SW480 (cell line): ENCODE results near the gene NXPH2.

Experiments
- DNase-seq: peaks from one replicate; pipeline ENCODE4 v3.0.0-alpha.2; 2016; ENCODE audit warnings: low spot score

NXPH2 gene

GRCh38 chr2:138711812-138712211 is 68.4 kb downstream of the NXPH2 start:
- no peak for DNase-seq

GRCh38 chr2:138708682-138709241 is 71.4 kb downstream of the NXPH2 start:
- no peak for DNase-seq

GRCh38 chr2:138707392-138708074 is 72.7 kb downstream of the NXPH2 start:
- DNase-seq = no peak

GRCh38 chr2:138703242-138703641 is 76.9 kb downstream of the NXPH2 start:
- no peak for DNase-seq

GRCh38 chr2:138700716-138701115 is 79.5 kb downstream of the NXPH2 start:
- DNase-seq = no peak

- no peak for DNase-seq
Measured at GRCh38 chr2:138699421-138699820, 80.8 kb downstream of the NXPH2 start.

GRCh38 chr2:138698428-138698827 is 81.8 kb downstream of the NXPH2 start:
- no peak for DNase-seq

GRCh38 chr2:138691667-138692066 is 88.5 kb downstream of the NXPH2 start:
- DNase-seq = no peak

- no peak for DNase-seq
Measured at GRCh38 chr2:138689705-138690104, 90.5 kb downstream of the NXPH2 start.

GRCh38 chr2:138682163-138682562 is 98.0 kb downstream of the NXPH2 start:
- no peak for DNase-seq

- DNase-seq = no peak
Measured at GRCh38 chr2:138677221-138677620, 103.0 kb downstream of the NXPH2 start.

GRCh38 chr2:138676619-138677021 is 103.6 kb downstream of the NXPH2 start:
- DNase-seq = no peak

- DNase-seq = no peak
Measured at GRCh38 chr2:138671566-138671965, 108.6 kb downstream of the NXPH2 start.

GRCh38 chr2:138670734-138671133 is 109.5 kb downstream of the NXPH2 start:
- DNase-seq = no peak

GRCh38 chr2:138665937-138666336 is 114.3 kb downstream of the NXPH2 start:
- DNase-seq = no peak

- no peak for DNase-seq
Measured at GRCh38 chr2:138658187-138658894, 121.8 kb downstream of the NXPH2 start.

GRCh38 chr2:138654146-138654545 is 126.0 kb downstream of the NXPH2 start:
- DNase-seq = no peak

GRCh38 chr2:138652378-138652777 is 127.8 kb downstream of the NXPH2 start:
- DNase-seq = no peak

GRCh38 chr2:138649571-138649970 is 130.6 kb downstream of the NXPH2 start:
- no peak for DNase-seq

GRCh38 chr2:138648606-138649005 is 131.6 kb downstream of the NXPH2 start:
- DNase-seq = no peak

- DNase-seq = peak; percentile 5
Measured at GRCh38 chr2:138644776-138645175, 135.4 kb downstream of the NXPH2 start.

- no peak for DNase-seq
Measured at GRCh38 chr2:138640921-138641676, 139.1 kb downstream of the NXPH2 start.

- DNase-seq = no peak
Measured at GRCh38 chr2:138637686-138638085, 142.5 kb downstream of the NXPH2 start.
